GM19463 (cell line): ENCODE measurements around the gene ZNF775.

ENCODE experiments used
- ATAC-seq: cut with Tn5 transposase; IDR thresholded peaks from one replicate; pipeline ENCODE4 v1.9.1; 2021; ENCODE audit warnings: mild to moderate bottlenecking, moderate library complexity; ENCODE audit not compliant: unreplicated experiment

The ZNF775 gene

DNA sequence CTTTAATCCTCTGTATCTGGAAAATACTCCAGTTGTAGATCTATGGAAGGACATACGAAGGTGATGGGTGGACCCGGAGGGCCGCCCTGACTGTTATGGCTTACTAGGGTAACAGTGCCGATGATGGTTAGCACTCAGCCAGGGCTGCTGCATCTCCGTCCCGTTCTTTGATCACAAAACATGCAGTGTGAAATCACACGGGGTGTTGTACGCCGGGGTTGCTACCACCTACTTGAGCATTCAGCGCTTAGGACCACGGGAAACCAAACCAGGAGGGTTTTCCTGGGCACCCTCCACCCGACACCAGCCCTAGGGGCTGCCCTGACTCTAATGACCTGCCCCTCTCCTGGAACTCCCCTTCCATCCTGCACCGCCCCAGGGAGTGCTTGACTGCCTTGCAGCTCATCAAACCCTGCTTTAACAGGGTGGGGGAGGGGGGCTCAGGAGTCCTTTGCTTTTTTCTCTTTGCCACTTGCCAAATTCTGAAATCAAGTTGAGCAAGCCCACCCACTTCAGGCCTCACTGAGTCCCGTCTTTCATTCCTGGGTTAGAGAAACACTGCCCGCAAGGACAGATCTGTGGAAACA, 20.4 kb downstream of the ZNF775 start:
- no peak for ATAC-seq

DNA sequence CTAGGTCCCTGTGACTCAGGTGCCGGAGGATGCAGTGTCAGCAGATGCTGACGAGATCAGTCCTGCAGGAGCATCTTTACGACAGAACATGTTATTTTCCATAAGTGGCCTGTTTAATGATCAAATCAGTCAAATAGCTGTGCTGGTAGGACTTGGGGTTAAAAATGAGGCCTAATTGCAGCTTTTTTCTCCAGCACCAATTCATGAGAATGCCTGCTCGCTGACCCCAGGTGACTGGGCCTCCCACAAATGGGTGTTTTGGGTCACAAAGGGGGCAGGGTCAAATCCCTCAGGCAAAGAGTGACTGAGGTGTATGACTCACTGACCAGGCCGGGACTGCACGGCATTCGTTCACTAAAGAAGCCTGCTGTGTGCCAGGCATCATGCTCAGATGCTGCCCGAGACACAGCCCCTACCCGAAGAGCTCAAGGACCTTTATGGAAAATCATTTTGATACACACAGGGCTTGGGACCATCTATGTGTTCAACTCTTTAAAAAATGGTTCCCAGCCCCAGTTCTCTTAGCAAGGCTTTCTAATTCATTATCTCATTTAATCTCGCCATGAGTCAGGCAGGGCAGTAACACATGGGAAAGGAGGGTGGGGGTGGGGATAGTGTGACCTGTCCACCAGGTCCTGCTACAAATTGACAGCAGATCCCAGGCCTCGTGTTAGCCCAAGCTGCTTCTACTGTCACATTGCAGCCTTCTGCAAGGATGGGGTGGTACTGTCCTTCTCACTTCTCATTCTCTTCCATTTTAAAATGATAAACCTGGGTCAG, 21.1 kb downstream of the ZNF775 start:
- ATAC-seq: peak; percentile 39

DNA sequence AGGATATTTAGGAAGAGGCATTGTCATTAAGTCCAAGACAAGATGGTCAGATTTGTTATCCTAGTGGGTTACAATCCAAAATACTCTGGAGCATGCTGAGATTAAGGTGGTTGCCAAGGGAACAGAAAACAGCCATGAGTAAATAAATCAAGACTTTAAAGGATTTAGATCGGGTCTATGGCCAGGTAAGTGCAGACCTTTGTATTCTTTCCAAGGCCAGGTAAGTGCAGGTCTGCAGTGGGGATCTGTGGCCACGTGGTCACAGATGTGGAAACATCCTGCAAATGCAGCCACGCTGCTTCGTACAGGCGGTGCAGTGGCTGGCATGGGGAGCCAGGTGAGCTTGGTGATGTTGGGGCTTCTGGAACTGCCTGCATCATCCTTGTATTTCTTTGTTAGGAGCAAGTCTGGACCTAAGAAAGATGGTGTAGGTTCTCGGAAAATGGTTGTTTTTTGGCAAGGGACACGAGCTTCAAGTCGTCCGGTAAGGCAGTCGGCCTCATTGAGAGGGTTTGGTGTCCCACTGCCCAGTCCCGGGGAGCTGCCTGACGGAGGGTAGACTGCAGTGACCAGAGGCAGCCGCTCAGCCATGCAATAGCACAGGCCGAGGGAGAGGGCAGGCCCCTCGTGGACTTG, 21.8 kb downstream of the ZNF775 start:
- ATAC-seq: no peak

DNA sequence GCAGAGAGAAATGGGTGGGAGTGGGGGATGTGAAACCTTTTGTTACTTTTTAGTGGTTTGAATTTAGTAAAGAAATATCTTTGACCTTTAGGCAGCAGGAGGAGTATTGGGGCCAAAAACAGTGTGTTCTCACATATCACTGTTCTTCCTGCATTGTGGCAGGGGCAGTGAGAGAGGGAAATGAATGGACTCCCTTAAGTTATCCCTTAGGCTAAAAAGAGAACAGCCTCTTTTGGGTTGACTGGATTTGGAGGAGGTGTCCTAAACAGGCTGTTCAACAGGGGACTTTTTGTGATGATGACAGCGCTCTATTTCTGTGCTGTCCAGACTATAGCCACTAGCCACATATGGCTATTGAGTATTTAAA, 22.3 kb downstream of the ZNF775 start:
- ATAC-seq: peak; percentile 26

DNA sequence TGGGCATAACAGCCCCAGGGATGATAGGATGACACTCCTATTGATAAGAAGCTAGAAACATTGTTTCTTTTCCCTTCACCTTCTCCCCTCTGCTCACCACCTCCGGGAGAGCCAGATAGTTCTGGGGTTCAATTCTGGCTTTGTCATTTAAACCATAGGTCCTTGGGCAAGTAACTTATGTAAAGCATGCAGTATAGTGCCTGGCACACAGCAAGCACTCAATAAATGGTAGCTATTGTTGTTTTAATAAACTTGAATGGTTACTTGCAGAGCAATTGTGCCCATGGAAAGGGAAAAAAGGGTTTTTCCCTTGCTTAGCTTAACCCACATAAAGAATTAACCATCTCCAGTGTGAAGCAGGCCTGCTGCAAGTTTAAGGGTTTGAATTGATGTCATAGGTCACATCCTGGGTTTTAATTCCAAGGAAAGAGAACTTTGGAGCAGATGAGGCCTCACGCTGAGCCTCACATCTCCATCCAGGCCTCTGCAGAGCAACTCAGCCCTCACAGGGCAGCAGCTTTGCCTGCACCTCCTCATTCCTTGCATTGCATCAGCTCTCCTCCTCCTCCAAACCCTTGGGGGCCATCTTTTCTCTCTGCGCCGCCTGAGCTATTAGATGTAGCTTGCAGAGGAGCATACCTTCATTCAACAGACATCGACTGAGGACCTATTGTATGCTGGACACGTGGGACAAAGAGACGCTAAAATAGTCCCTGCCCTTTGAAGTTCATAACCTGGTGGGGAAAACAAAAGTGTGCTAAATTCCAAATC, 22.9 kb downstream of the ZNF775 start:
- ATAC-seq: no peak

DNA sequence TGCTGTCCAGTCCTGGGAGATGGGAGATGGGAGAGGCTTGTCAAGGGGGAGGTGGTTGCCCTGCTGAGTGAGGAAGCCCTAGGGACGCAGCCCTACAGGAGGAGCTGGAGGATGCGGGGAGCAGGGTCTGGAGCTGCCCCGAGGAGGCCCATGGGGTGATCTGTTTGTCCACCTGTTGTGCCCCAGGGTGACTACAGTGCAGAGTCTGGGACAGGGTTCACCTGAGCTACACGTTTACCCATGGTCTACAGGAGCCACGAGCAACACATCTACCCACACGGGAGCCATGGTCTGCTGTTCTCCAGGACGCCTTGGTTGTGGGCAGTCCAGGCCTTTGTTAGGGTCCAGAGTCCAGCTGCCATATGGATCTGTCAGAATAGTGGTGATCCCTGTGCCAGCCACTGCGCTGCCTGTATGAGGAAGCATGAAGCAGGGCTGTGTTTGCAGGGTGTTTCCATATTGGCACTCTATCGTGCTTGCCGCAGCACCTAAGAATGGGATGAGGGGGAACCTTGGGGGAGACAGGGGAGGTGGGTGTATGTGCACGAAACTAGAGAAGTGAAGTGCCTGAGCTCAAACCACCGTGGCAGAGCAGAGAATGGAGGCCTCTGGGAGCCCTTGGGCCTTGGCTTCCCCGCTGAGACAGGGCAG, 23.7 kb downstream of the ZNF775 start:
- ATAC-seq: no peak

DNA sequence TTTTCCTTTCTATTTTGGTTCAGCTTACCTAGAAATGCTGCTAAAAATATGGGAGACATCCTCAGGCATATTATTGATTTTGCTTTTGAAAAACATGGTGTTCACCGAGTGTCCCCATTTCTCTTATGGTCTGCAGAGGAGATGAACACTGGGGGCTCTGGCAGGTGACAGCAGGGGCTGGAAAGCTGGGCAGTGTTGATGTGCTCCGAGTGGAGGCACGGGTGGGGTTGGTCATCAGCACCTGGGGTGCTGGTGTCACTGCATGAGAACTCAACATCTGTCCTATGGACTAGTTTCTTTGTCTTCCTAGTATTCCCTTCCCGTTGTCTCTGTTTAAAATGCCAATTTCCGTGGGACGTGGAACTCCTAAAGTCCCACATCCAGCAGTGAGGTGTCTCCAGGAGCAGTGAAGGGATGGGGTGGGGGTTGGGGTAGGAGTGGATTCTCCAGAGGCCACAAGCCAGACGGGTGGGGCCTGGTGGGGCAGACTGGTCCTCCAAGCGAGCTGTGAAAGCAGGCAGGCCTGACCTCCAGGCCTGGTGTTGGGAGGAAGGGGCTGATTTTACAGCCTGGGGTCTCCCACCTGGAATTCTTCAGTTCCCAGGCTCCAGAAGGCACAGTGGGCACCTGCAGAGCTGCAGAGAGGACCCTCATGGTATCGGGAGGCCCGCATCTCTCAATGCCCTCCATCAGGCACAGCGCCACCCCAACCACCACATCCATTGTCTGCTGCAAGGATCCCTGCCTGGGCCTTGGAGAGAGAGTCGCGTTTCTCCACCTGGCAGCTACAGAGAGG, 24.4 kb downstream of the ZNF775 start:
- no peak for ATAC-seq

DNA sequence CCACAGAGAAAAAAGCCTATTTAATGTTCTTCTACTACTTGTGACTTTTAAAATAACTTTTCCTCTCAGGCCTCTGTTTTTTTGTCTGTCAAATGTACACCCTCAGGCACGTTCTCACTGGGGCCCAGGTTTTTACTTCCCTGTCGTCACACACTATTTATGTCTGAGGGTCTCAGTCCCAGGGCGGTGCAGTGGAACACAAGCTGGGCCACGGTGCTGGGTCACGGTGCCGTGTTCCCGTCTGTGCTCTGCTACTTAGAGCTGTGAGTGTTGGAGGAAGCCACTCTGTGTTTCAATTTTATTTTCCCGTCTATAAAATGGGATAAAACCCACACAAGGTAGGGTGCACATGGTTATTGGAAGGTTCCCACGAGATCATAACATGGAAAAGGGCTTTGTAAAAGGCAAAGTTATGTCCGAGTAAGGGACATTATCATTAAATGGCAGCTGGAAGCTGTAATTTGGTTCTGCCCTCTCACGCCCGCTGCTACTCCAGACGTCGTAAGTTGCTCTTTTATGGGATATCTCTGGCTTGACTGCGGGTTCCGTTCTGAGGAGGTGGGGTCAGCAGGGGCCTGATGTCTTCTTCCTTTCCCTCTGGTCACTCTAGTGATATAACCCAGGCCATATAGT, 25.2 kb downstream of the ZNF775 start:
- ATAC-seq: no peak

DNA sequence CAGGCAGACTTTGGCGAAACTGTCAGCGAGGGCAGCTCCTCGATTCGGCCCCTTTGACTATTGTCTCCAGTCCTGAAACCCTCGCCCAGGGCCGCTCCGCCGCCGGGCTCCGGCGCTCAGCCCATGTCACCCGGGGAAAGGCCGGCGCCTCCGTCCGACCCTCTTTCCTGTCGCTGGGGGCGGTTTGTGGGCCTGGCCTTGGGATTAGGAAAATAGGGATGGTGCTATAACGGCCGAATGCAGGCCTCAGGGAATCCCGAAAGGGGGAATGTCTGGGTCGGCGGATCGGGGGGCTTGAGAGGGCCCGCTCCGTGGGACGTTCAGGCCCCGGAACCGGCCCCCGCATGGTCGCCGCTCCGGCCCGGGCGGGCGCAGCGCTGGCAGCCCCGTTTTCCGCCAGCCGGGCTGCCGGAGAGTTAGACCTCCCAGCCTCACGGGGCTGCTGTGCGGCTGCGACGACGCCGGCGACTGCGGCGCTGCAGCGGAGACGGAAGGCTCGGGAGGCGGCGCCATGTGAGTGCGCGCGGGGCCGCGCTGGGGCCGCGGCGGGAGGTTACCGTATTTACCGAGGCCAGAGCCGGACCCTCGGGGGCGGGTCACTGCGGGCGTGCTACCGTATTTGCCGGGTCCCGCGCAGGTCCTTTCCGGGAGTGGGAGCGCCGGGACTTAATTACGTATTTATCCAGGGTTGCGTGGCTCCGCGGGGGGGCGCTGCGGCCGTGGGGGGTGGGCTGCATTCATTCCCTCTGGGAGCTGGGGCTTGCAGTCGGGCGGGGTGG, 25.9 kb downstream of the ZNF775 start:
- peak; percentile 28 for ATAC-seq

DNA sequence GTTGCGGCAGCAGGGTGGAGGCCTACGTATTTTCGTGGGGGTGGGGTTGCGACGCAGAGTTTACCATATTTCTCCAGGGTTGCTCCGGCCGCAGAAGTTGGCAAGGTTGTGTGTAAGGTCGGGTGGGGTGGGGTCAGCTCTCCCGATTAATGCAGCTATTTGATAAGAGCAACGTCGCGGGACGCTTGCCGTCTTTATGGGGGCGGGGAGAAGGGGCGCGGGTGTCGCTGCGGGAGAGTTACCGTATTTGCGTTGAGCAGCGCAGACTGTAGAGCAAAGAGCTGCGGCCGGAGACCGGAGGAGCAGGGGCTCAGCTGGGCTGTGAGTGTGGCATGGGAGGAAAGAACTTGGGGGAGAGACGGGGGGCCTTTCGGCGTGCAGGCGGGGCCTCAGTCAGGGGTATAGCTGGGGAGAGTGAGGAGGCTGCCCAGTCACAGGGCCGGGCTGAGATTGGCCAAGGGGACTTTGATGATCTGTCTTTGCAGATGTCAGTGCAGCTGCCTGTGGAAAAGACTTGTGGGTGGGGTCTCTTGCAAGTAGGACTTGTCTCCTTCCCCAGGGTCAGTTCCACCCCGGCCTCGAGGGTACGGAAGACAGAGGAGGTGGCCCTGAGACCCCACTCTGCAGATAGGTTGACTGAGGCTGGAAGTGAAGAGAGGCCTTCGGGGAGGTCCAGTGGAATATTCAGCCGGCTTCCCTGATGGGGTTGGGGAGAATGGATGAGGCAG, 26.6 kb downstream of the ZNF775 start:
- no peak for ATAC-seq

DNA sequence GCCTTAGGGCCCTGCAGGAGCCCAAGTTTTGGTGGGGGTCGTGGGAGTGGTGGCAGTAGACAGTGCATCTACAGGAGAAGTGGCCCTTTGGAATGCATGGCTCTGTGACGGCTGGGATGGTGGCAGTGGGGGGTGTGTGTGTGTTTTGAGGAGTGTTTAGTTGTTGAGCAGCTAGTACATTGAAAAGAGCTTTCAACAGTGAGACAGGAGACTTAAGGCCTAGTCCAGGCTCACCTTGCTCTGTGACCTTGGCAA, 27.1 kb downstream of the ZNF775 start:
- ATAC-seq: no peak

DNA sequence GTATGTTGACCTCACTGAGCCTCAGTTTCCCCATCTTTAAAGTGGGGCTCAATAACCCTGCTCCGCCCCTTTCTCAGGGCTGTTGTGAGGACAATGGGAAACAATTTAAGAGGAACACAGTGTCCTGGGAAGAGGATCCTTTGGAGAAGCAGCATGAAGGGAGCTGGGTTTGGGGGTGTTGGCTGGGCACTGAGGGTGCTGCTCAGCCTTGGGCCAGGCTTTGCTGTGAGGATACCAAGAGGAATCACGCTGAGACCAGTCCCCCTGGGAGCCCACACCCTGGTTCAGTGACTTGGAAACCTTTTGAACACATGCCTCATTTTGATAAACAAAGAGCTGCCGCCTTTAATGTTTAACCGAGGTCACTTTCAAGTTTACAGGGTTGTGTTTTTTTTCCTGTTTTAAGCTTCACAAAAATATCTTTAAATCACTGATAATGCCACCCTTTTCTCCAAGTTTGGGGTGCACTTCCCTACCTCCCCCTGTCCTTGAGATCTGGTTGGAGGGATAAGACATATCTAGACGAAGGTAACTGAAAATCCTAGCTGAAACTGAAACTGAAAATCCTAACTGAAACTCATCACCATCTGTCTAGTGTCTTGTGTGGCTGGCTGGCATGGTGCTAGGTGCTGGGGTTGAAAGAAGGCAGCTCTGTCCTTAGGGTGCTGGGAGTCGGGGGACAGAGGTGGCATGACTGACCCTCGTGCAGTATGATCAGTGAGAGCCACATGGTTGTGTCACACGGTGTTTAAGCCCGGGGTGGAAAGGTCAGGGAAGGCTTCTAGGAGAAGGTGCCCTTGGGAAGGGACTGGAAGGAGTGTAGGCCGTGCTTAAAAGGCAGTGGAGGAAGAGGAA, 27.7 kb downstream of the ZNF775 start:
- peak; percentile 52 for ATAC-seq

DNA sequence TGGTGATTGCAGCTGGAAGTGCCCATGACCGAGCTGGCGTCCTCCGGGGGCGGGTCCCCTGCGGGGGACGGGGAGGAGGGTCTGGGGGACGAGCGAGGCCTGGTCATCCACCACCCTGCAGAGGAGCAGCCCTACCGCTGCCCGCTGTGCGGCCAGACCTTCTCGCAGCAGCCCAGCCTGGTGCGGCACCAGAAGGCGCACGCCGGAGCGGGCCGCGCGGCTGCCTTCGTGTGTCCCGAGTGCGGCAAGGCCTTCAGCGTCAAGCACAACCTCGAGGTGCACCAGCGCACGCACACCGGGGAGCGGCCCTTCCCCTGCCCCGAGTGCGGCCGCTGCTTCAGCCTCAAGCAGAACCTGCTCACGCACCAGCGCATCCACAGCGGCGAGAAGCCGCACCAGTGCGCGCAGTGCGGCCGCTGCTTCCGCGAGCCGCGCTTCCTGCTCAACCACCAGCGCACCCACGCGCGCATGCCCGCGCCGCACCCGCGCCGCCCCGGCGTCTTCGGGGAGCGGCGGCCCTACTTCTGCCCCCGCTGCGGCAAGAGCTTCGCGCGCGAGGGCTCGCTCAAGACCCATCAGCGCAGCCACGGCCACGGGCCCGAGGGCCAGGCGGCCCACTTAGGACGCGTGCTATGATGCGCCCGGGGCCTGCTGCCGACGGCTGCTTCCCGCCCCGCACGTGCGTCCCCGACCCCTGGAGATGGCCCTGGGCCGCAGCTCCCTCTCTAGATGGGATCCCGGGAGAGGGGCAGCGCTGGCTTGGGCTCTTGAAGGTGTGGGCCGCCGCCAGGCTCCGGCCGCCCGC, 28.7 kb downstream of the ZNF775 start:
- no peak for ATAC-seq

DNA sequence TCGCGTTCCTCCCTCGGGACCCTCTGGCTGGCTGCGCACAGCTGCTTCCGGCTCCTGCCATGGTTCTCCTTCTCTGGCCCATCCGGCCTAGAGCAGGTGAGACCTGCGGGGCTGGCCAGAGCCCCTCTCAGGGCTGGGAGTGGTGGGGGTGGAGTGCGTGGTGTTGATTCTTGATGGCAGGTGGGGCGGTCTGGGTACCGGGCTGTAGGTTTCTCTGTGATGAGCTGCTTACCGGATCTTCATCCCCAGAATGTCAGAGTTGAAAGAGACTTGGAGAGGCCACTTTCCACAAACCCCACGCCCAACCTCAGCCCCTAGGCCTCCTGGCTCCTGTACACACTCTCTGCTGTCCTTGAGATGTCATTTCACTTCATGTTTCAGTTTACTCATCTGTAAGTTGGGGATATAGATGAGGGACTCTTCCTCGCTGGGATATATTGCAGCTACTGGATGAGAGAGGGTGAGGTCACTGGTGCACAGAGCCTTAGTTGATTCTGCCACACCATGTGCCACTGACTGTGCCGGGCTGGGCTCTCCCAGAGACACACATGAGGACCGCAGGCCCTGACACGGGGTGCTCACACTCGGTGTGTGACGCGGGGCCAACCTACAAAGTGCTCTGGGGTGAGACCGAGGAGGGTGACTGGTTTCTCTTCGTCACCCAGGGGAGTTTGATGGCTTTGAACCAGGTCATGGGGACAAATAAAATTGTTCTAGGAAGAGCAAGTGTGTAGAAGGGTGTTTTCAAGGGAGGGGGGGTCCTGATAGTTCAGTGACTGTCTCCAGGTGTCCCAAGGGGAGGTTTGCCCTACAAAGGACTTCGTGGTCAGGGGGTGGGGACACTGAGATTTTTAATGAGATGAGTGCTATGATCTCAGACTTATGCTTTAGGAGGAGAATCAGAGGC, 29.5 kb downstream of the ZNF775 start:
- peak; percentile 26 for ATAC-seq

DNA sequence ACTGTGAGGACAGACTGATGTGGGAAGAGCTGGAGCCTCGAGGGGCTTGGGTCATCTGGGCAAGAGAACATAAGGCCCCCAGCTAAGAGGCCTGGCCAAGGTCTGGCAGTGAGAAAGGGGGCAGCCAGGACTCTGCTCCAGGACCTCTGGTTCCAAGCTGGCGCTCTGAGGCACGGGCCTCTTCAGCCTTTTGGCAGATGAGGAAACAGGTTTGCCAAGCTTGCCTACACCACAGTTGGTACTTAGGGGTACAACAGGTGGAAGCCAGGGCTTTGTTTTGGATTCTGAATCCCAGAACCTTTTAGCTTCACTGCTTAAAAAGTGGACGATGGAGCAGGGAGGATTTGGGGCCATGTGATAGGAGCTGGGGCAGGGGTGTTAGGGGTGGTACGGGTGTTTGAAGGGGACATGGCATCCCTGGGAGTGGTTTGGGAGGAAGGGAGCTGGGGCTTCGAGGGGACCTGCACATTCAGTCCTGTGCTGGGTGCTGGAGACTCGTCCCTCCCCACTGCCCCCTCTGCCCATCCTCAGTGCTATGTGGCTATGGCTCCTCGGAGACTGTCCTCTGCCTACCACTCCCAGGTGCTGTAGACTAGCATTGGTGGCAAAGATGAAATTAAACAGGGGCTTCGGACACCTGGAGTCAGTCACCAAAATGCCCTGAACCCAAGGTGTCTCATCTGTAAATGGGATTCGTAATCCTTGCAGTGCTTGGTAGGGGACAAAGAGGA, 30.3 kb downstream of the ZNF775 start:
- ATAC-seq: no peak
